Measurements from ENCODE around the gene TEX48.
A peak's percentile ranks its signal among the peaks of the same experiment; 100 is the strongest.

Gene TEX48, protein sequence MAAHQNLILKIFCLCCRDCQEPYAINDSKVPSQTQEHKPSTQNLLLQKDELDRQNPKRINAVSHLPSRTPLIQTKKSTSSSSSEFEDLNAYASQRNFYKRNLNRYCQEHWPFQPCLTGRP

GRCh38 chr9:114681594-114682332 is at the start of gene TEX48:
TEX48 (minus strand) TSS chr9:114682192; CDS start chr9:114671723, 10,469 bp downstream.
- peak; percentile 74 to 91 (median 76) for DNase-seq (ENCODE audit: low read depth in 2 of 3, low spot score in 1 of 3)

GRCh38 chr9:114731701-114732100 is 49.7 kb upstream of the TEX48 start:
- no peak for DNase-seq (ENCODE audit: low read depth in 2 of 3, low spot score in 1 of 3)

DNA sequence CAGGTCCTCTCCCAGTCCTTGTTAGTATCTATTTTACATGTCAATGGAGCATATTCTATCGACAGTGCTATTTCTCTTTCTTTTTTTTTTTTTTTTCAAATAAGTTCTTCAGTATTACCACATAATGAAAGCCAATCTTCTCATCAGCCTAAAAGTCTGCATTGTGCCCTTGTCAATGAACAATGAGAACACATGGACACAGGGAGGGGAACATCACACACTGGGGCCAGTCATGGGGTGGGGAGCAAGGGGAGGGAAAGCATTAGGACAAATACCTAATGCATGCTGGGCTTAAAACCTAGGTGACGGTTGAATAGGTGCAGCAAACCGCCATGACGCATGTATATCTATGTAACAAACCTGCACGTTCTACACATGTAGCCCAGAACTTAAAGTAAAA is 47.7 kb upstream of the TEX48 start:
- DNase-seq (ENCODE audit: low read depth in 2 of 3, low spot score in 1 of 3), result no peak

GRCh38 chr9:114725930-114726329 is 43.9 kb upstream of the TEX48 start:
- DNase-seq (ENCODE audit: low read depth in 2 of 3, low spot score in 1 of 3), result no peak

GRCh38 chr9:114724744-114725143 is 42.8 kb upstream of the TEX48 start:
- DNase-seq (ENCODE audit: low read depth in 2 of 3, low spot score in 1 of 3), result no peak

GRCh38 chr9:114723931-114724330 is 41.9 kb upstream of the TEX48 start:
- DNase-seq (ENCODE audit: low read depth in 2 of 3, low spot score in 1 of 3), result no peak

- DNase-seq (ENCODE audit: low read depth in 2 of 3, low spot score in 1 of 3), result no peak
Observed at GRCh38 chr9:114722937-114723620, 41.1 kb upstream of the TEX48 start.

- no peak for DNase-seq (ENCODE audit: low read depth in 2 of 3, low spot score in 1 of 3)
Observed at GRCh38 chr9:114722081-114722621, 40.2 kb upstream of the TEX48 start.

GRCh38 chr9:114721491-114722079 is 39.6 kb upstream of the TEX48 start:
- no peak for DNase-seq (ENCODE audit: low read depth in 2 of 3, low spot score in 1 of 3)

DNA sequence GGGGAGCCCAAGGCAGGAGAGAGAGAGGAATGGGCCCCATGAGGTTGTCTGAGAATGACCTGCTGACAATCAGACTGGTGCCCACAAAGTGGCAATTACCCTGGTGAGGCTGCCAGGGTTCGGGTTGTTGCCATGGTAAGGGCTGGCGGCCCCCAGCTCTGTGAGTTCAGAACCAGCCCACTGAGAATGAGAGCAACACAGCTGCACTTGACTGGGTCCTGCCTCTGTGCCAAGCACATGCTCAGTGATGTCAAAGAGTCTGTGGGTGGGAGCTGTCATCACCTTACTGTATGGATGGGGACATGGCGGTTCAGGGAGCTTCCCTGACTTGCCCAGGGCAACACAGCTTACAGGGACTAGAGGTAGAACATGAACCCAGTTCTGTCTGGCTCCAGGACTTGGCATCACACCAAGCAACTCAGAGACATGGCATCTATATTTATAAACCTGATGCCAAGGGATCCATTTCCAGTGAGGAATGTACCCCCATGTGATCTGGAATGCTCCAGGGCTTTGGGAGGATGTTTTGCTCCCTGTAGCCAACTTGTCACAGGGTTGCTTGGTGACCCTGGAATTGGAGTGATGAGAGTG is 38.2 kb upstream of the TEX48 start:
- no peak for DNase-seq (ENCODE audit: low read depth in 2 of 3, low spot score in 1 of 3)

DNA sequence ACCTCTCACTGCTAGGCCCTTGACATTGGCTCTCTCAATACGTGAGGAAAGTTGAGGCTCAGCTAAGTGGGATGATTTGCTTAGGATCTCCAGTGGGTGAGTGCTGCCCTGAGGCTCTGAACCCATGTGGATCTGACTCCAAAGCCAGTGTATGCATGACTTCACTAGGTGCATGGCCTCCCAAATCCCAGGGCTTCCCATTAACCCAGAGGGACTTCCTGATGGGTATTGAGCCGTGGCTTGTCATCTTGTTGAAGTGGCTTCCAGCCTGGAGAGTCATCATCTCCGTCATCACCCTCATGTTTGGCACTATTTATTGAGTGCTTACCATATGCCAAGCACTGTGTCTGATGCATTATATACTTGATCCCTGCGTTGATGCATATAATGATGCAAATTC is 37.3 kb upstream of the TEX48 start:
- DNase-seq (ENCODE audit: low read depth in 2 of 3, low spot score in 1 of 3), result no peak

DNA sequence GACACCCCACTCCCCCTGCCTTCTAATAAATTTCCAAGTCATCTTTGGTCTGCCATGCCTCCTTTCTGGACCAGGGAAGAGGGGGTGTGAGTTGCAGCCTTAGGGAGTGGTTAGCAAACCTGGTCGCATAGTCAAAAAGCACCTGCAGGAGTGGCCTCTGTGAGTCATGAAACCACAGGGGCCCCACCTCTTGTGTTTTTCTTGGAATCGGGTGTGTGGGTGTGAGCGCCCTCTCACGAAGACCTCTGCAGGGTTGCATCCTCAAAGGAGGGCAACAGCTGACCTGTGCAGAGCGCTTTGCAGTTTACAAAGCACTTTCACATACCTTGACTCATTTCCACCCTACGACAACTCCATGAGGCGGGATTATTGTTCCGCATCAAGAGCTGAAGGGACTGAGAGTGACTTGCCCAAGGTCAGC is 36.8 kb upstream of the TEX48 start:
- DNase-seq (ENCODE audit: low read depth in 2 of 3, low spot score in 1 of 3), result peak; percentile 84 to 95 (median 94)

GRCh38 chr9:114717908-114718486 is 36.0 kb upstream of the TEX48 start:
- no peak for DNase-seq (ENCODE audit: low read depth in 2 of 3, low spot score in 1 of 3)

GRCh38 chr9:114709636-114710035 is 27.6 kb upstream of the TEX48 start:
- DNase-seq (ENCODE audit: low read depth in 2 of 3, low spot score in 1 of 3), result no peak

DNA sequence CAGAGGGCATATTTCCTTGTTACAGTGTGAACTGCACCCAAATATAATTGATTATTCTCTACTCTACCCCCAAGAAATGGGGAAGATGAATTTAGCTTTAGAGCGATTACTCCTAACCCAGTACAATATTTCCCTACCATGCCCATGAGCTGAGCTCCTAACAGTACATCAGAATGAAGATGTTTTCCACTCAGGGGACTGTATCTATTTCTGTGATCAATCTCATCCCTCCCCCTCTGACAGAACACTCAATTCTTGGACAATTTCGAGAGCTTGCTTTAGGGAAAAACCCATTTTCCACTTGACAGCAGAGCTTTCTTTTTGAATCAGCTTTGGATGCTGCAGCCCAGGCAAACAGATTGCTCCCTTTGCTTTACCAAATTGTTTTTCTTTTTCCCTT is 24.7 kb upstream of the TEX48 start:
- DNase-seq (ENCODE audit: low read depth in 2 of 3, low spot score in 1 of 3), result no peak

- DNase-seq (ENCODE audit: low read depth in 2 of 3, low spot score in 1 of 3), result no peak
Observed at GRCh38 chr9:114701988-114702387, 20.0 kb upstream of the TEX48 start.

DNA sequence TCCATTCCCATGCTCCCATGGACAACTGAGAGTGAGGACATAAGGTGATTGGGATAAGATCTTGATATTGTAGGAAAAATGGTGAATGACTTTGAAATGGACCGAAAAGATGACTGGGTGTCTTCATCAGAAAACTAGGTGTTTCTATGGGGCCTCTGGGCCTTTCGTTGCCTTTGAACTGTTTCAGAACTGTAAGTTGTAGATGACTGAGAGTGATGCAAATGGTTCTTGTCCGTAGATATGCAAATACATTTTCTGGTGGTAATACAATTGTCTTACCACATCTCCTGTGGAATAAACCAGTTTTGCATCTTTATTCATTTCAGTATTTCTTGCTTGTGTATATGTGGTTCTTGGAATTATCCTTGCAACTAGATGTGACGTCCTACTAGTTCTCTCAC is 16.0 kb upstream of the TEX48 start:
- DNase-seq (ENCODE audit: low read depth in 2 of 3, low spot score in 1 of 3), result no peak

DNA sequence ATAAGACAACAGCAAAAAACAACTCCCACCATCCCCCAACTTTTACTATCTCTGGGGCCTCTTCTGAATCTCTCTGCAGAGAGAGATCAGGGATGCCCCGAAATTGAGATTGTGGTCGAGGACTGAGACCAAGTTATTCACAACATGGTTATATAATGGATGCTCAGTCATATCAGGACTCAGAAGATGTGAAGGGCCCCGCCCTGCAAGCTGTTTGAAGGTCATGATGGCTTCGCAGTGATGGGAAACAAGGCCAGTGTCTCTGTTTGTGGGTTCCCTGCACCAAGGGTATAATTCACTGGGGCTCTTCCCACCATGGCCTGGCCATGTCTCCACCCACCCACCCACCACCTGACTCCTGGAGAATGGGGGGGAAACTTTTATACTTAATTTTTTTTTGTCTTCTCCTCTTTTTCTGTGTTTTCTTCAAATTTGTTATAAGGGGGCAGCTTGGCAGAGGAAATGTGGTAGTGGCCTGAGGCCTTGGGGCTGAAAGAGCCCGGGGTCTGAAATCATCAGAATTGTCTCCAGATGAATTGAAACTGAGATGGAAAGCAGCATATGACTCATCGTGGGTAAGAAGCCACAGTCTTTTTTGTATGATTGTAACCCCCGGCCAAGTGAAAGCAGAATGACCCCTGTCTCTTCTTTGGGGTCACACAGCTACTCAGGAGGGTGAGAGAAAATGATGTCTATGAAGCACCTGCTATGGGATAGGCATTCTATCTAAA is 15.0 kb upstream of the TEX48 start:
- peak; percentile 57 to 79 (median 67) for DNase-seq (ENCODE audit: low read depth in 2 of 3, low spot score in 1 of 3)

GRCh38 chr9:114695948-114696347 is 14.0 kb upstream of the TEX48 start:
- no peak for DNase-seq (ENCODE audit: low read depth in 2 of 3, low spot score in 1 of 3)

DNA sequence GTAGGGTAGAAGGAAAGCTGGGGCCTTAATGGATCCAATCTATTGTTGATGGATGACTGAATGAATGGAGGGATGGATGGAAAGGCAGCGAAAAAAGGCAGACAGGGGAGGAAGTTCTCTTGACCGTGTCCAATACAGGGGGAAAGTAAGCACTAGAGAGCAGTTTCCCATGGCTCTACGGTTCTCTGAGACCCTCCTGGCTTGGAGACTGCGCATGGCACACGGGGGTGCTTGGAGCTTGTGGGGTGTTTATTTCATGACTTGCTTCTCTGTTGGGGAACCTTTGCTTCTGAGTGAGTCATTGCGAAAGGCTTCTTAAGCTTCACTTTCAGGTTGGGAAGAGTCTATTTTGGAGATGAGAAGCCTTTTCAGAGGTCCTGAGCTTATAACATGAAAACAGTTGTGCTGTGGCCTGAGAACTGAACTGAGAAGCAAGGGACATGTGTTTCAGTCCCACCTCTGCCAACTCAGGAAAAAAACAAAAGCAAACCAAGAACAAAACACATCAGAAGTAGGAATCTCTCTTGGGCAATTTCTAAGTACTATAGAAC is 12.8 kb upstream of the TEX48 start:
- DNase-seq (ENCODE audit: low read depth in 2 of 3, low spot score in 1 of 3), result no peak

Data from stimulated activated CD4-positive, alpha-beta T cell treated with anti-CD3 and anti-CD28 coated beads, Interleukin-12 subunit alpha, Interleukin-12 subunit beta, amount 100 ng/mL, for 48 hours (primary cell).